ENCODE results near the gene SETD1B.
"Not testable (repeated sequence)": the region's sequence is repeated elsewhere in the genome, so short reads cannot be mapped to it uniquely, and the experiment has no call there.

SETD1B gene

DNA sequence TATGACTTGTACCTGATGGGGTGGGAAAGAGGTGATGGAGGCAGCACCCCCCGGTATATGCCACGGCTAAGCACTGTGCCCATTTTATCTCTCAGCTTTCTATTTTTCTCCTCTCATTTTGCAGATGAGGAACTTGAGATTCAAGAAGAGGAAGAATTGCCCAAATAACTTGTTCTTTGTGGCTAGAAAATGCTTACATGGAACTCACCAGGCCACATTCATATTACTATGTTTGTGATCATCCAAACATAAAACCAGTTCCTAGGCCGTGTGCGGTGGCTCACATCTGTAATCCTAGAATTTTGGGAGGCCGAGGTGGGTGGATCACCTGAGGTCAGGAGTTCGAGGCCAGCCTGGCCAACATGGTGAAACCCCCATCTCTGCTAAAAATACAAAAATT lies 70.3 kb downstream of the SETD1B start:
- no peak overlapping the region for H3K4me3 ChIP-seq (ENCODE audit: control insufficient read depth, low read depth, low read length)
- TF ChIP-seq, protein P1, sequence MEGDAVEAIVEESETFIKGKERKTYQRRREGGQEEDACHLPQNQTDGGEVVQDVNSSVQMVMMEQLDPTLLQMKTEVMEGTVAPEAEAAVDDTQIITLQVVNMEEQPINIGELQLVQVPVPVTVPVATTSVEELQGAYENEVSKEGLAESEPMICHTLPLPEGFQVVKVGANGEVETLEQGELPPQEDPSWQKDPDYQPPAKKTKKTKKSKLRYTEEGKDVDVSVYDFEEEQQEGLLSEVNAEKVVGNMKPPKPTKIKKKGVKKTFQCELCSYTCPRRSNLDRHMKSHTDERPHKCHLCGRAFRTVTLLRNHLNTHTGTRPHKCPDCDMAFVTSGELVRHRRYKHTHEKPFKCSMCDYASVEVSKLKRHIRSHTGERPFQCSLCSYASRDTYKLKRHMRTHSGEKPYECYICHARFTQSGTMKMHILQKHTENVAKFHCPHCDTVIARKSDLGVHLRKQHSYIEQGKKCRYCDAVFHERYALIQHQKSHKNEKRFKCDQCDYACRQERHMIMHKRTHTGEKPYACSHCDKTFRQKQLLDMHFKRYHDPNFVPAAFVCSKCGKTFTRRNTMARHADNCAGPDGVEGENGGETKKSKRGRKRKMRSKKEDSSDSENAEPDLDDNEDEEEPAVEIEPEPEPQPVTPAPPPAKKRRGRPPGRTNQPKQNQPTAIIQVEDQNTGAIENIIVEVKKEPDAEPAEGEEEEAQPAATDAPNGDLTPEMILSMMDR (IDR thresholded peaks at IDR 0.05; ENCODE audit: control insufficient read depth, insufficient read depth, low read depth, low read length, missing control alignments): no peak
- DNase-seq (ENCODE audit: low read depth): no peak

DNA sequence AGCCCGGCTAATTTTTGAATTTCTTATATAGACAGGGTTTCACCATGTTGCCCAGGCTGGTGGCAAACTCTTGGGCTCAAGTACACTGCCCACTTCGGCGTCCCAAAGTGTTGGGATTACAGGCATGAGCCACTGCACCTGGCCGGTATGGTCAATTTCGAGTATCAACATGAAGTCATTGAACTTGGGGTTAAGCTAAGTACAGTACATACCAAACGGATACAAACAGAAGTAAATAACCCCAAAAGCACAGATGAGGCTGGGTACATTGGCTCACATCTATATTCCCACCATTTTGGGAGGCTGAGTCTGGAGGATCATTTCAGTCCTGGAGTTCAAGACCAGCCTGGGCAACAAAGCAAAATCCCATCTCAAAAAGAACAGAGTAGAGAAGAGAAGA lies 71.8 kb downstream of the SETD1B start:
- no peak for DNase-seq (ENCODE audit: low read depth)
- TF ChIP-seq, protein P1 (IDR thresholded peaks at IDR 0.05; ENCODE audit: control insufficient read depth, insufficient read depth, low read depth, low read length, missing control alignments): no peak
- no peak overlapping the region for H3K4me3 ChIP-seq (ENCODE audit: control insufficient read depth, low read depth, low read length)

DNA sequence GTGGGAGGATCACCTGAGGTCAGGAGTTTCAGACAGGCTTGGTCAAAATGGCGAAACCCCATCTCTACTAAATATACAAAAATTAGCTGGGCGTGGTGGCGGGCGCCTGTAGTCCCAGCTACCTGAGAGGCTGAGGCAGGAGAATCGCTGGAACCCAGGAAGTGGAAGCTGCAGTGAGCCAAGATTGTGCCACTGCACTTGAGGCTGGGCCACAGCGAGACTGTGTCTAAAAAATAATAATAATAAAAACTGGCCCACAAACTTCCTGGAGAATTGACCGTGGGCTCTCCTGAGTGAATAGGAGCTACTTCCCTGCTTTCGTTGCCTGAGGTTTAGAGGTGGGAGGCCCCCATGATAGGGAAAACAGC lies 72.3 kb downstream of the SETD1B start:
- H3K4me3 ChIP-seq (ENCODE audit: control insufficient read depth, low read depth, low read length); DNase-seq (ENCODE audit: low read depth): not testable (repeated sequence)
